Spleen (tissue), 7 donors: ENCODE data around the gene SCARB1.

Source experiments
- CTCF ChIP-seq, 11 experiments: fragments of 200-600 bp in 7 of 11; fragments of 450-650 bp in 4 of 11; sonication (generic) in 4 of 11; IDR thresholded peaks in 8 of 11; conservative IDR thresholded peaks in 3 of 11; 1 replicate in 7 of 11; 2 replicates in 4 of 11; pipeline versions ENCODE4 v1.4.0 to v1.8.0; 2016 to 2021; ENCODE audit warnings: antibody characterized with exemption in 11 of 11, inconsistent platforms in 4 of 11, mild to moderate bottlenecking in 1 of 11
- POLR2A ChIP-seq, 3 donors: fragments of 450-650 bp; IDR thresholded peaks; one replicate each; pipeline ENCODE4 v1.5.1; 2017; ENCODE audit warnings: antibody characterized with exemption in 3 of 3, mild to moderate bottlenecking in 1 of 3
- donor health status: DM: no; HTN: no; CAD: no; lungs with moderate emphysema.
- donor health status: DM: no; HTN: no; CAD: no.
- donor health status: DM: no; HTN: no; CAD: no.

- TF ChIP-seq CTCF (IDR thresholded peaks at IDR 0.05 in 8 of 11, conservative IDR thresholded peaks at IDR 0.05 in 3 of 11) (no peak), POLR2A (IDR thresholded peaks at IDR 0.05) (no peak)
Measured at GRCh38 chr12:124876171-124876570, 12.5 kb upstream of the SCARB1 start.
